ENCODE data around the gene AFF4. TPM values are rescaled to one million over a fixed set of nuclear protein-coding genes. Genes with fewer than 3 reads are reported as not detected.

Gene AFF4
- total and polyA plus RNA-seq, 2 of the 4 experiments (the other 2 are of a cell fraction), result 27.3 to 57.2 TPM

Small RNA genes lying within 50 kb of the gene (microRNA-seq; reads per million reads assigned to microRNA genes)
- gene AC113410.1 (ENCODE audit: insufficient read depth, insufficient read length), result not detected
- gene ATP6V0E1P1 (ENCODE audit: insufficient read depth, insufficient read length), result not detected
- gene RF00019 (ENCODE audit: insufficient read depth, insufficient read length), result not detected
- not detected for gene RNA5SP192 (ENCODE audit: insufficient read depth, insufficient read length)

Small RNA genes lying within 50 kb of the gene (small RNA-seq; reads per million reads assigned to genes)
- gene AC113410.1 (0 to 0.08 (median 0) reads per million in 5 experiments), gene ATP6V0E1P1 (0 reads per million in 5 experiments), gene RF00019 (0 reads per million in 5 experiments), gene RNA5SP192 (0 reads per million in 5 experiments)

Other genes with a start within 250 kb of the AFF4 start
- 4.3 and 9.4 TPM in 2 replicates for gene KIF3A, start 226.1 kb downstream of the AFF4 start, total RNA-seq (2012; rRNA removed)
- 3.4 and 4.5 TPM in 2 replicates for gene KIF3A, start 226.1 kb downstream of the AFF4 start, polyA plus RNA-seq (2012; rRNA removed)
- gene CCNI2, start 216.2 kb downstream of the AFF4 start, total RNA-seq (2012; rRNA removed), result not detected in 2 replicates
- not detected in 2 replicates for gene CCNI2, start 216.2 kb downstream of the AFF4 start, polyA plus RNA-seq (2012; rRNA removed)
- gene SEPTIN8, start 186.4 kb downstream of the AFF4 start, total RNA-seq (2012; rRNA removed), result 60.5 and 67.2 TPM in 2 replicates
- gene SEPTIN8, start 186.4 kb downstream of the AFF4 start, polyA plus RNA-seq (2012; rRNA removed), result 54.7 and 56.2 TPM in 2 replicates
- under 0.01 TPM in 1 of 2 replicates, not detected in the other for gene SOWAHA, start 150.3 kb downstream of the AFF4 start, total RNA-seq (2012; rRNA removed)
- 0.03 TPM in 1 of 2 replicates, not detected in the other for gene SOWAHA, start 150.3 kb downstream of the AFF4 start, polyA plus RNA-seq (2012; rRNA removed)
- gene SHROOM1, start 133.0 kb downstream of the AFF4 start, total RNA-seq (2012; rRNA removed), result 1.4 and 2.5 TPM in 2 replicates
- gene SHROOM1, start 133.0 kb downstream of the AFF4 start, polyA plus RNA-seq (2012; rRNA removed), result 6.3 and 8.8 TPM in 2 replicates
- gene GDF9, start 97.2 kb downstream of the AFF4 start, total RNA-seq (2012; rRNA removed), result 0.18 and 0.28 TPM in 2 replicates
- gene GDF9, start 97.2 kb downstream of the AFF4 start, polyA plus RNA-seq (2012; rRNA removed), result 0.16 and 0.21 TPM in 2 replicates
- 69.7 and 73.7 TPM in 2 replicates for gene UQCRQ, start 97.0 kb downstream of the AFF4 start, total RNA-seq (2012; rRNA removed)
- 292 and 406 TPM in 2 replicates for gene UQCRQ, start 97.0 kb downstream of the AFF4 start, polyA plus RNA-seq (2012; rRNA removed)
- under 0.01 TPM in 2 replicates for gene LEAP2, start 90.0 kb downstream of the AFF4 start, total RNA-seq (2012; rRNA removed)
- 0.23 and 0.36 TPM in 2 replicates for gene LEAP2, start 90.0 kb downstream of the AFF4 start, polyA plus RNA-seq (2012; rRNA removed)
- 4.1 and 7.2 TPM in 2 replicates for gene ZCCHC10, start 62.9 kb upstream of the AFF4 start, total RNA-seq (2012; rRNA removed)
- 20.4 and 31.8 TPM in 2 replicates for gene ZCCHC10, start 62.9 kb upstream of the AFF4 start, polyA plus RNA-seq (2012; rRNA removed)
- gene HSPA4, start 88.4 kb upstream of the AFF4 start, total RNA-seq (2012; rRNA removed), result 120 and 192 TPM in 2 replicates
- 27.6 and 34.9 TPM in 2 replicates for gene HSPA4, start 88.4 kb upstream of the AFF4 start, polyA plus RNA-seq (2012; rRNA removed)